ENCODE results near the gene PTH1R. TPM values are rescaled to one million over a fixed set of nuclear protein-coding genes. Genes with fewer than 3 reads are reported as not detected.

PTH1R gene
- total RNA-seq, 2 donors from 2014 or later: not detected

GRCh38 chr3:46856576-46857471 lies 20.7 kb upstream of the PTH1R start:
- no peaks in the 10 kb centered on the region for H3K9me3 Mint-ChIP-seq
- H3K36me3 Mint-ChIP-seq (ENCODE audit: low read depth): no peaks in the 10 kb centered on the region
- H3K4me3 Mint-ChIP-seq: no peak overlapping the region
- peaks cover 6% of the 10 kb centered on the region for H3K27me3 Mint-ChIP-seq
- no peak for ATAC-seq (replicated peaks)
- H3K27ac Mint-ChIP-seq: no peak overlapping the region
- H3K4me1 Mint-ChIP-seq: no peaks in the 10 kb centered on the region

- no peak overlapping the region for H3K27ac Mint-ChIP-seq
- H3K9me3 Mint-ChIP-seq: no peaks in the 10 kb centered on the region
- no peaks in the 10 kb centered on the region for H3K36me3 Mint-ChIP-seq (ENCODE audit: low read depth)
- no peak overlapping the region for H3K4me3 Mint-ChIP-seq
- no peaks in the 10 kb centered on the region for H3K4me1 Mint-ChIP-seq
- H3K27me3 Mint-ChIP-seq: peaks cover 6% of the 10 kb centered on the region
- ATAC-seq (replicated peaks): no peak
These were observed 19.8 kb upstream of the PTH1R start for GRCh38 chr3:46857485-46858341.

GRCh38 chr3:46858456-46858855 lies 19.1 kb upstream of the PTH1R start:
- H3K9me3 Mint-ChIP-seq: no peaks in the 10 kb centered on the region
- no peak overlapping the region for H3K27ac Mint-ChIP-seq
- no peaks in the 10 kb centered on the region for H3K4me1 Mint-ChIP-seq
- H3K4me3 Mint-ChIP-seq: no peak overlapping the region
- ATAC-seq (replicated peaks): no peak
- H3K36me3 Mint-ChIP-seq (ENCODE audit: low read depth): no peaks in the 10 kb centered on the region
- peaks cover 6% of the 10 kb centered on the region for H3K27me3 Mint-ChIP-seq

GRCh38 chr3:46859001-46859710 lies 18.4 kb upstream of the PTH1R start:
- Mint-ChIP-seq H3K4me3 (no peak overlapping the region), H3K27me3 (peaks cover 6% of the 10 kb centered on the region), H3K9me3 (no peaks in the 10 kb centered on the region), H3K4me1 (no peaks in the 10 kb centered on the region), H3K27ac (no peak overlapping the region), H3K36me3 (ENCODE audit: low read depth) (no peaks in the 10 kb centered on the region)
- no peak for ATAC-seq (replicated peaks)

- H3K4me1 Mint-ChIP-seq: no peaks in the 10 kb centered on the region
- no peak for ATAC-seq (replicated peaks)
- H3K36me3 Mint-ChIP-seq (ENCODE audit: low read depth): no peaks in the 10 kb centered on the region
These were observed 17.3 kb upstream of the PTH1R start for GRCh38 chr3:46860017-46860809.

GRCh38 chr3:46860810-46861604 lies 16.5 kb upstream of the PTH1R start:
- Mint-ChIP-seq H3K27ac (no peak overlapping the region), H3K9me3 (no peaks in the 10 kb centered on the region), H3K4me3 (no peak overlapping the region)

More at GRCh38 chr3:46860017-46860809, 17.3 kb upstream of the PTH1R start:
- Mint-ChIP-seq H3K9me3 (no peaks in the 10 kb centered on the region), H3K27ac (no peak overlapping the region), H3K27me3 (peaks cover 6% of the 10 kb centered on the region), H3K4me3 (no peak overlapping the region)

GRCh38 chr3:46861605-46862368 lies 15.7 kb upstream of the PTH1R start:
- peaks cover 7% of the 10 kb centered on the region for H3K27me3 Mint-ChIP-seq
- no peak for ATAC-seq (replicated peaks)
- H3K4me3 Mint-ChIP-seq: no peak overlapping the region
- H3K36me3 Mint-ChIP-seq (ENCODE audit: low read depth): no peaks in the 10 kb centered on the region
- H3K27ac Mint-ChIP-seq: no peak overlapping the region
- H3K4me1 Mint-ChIP-seq: peaks cover 2% of the 10 kb centered on the region
- H3K9me3 Mint-ChIP-seq: no peaks in the 10 kb centered on the region

More at GRCh38 chr3:46860810-46861604, 16.5 kb upstream of the PTH1R start:
- no peaks in the 10 kb centered on the region for H3K36me3 Mint-ChIP-seq (ENCODE audit: low read depth)
- peaks cover 6% of the 10 kb centered on the region for H3K27me3 Mint-ChIP-seq
- ATAC-seq (replicated peaks): no peak
- H3K4me1 Mint-ChIP-seq: no peaks in the 10 kb centered on the region

GRCh38 chr3:46862369-46863025 lies 15.0 kb upstream of the PTH1R start:
- no peak overlapping the region for H3K4me3 Mint-ChIP-seq
- H3K36me3 Mint-ChIP-seq (ENCODE audit: low read depth): no peaks in the 10 kb centered on the region
- no peaks in the 10 kb centered on the region for H3K9me3 Mint-ChIP-seq
- no peak overlapping the region for H3K27ac Mint-ChIP-seq
- peaks cover 4% of the 10 kb centered on the region for H3K4me1 Mint-ChIP-seq
- peaks cover 8% of the 10 kb centered on the region for H3K27me3 Mint-ChIP-seq
- ATAC-seq (replicated peaks): no peak

- H3K36me3 Mint-ChIP-seq (ENCODE audit: low read depth): no peaks in the 10 kb centered on the region
- peaks cover 3% of the 10 kb centered on the region for H3K27me3 Mint-ChIP-seq
- H3K9me3 Mint-ChIP-seq: no peaks in the 10 kb centered on the region
- H3K4me3 Mint-ChIP-seq: no peak within 1 kb of the TSS
- peaks cover 4% of the 10 kb centered on the region for H3K4me1 Mint-ChIP-seq
- no peak within 1 kb of the TSS for H3K27ac Mint-ChIP-seq
- ATAC-seq (replicated peaks): no peak
These were observed 14.2 kb upstream of the PTH1R start, which contains the start of gene MYL3 for GRCh38 chr3:46863261-46863782. Gene MYL3 (minus strand): TSS chr3:46863444. CDS start chr3:46863390, 54 bp downstream.

- Mint-ChIP-seq H3K4me1 (peaks cover 4% of the 10 kb centered on the region), H3K27me3 (peaks cover 4% of the 10 kb centered on the region), H3K36me3 (ENCODE audit: low read depth) (no peaks in the 10 kb centered on the region), H3K9me3 (no peaks in the 10 kb centered on the region), H3K4me3 (no peak overlapping the region), H3K27ac (no peak overlapping the region)
- ATAC-seq (replicated peaks): no peak
These were observed 13.2 kb upstream of the PTH1R start for GRCh38 chr3:46864061-46864881.

- Mint-ChIP-seq H3K27me3 (peaks cover 12% of the 10 kb centered on the region), H3K4me3 (no peak overlapping the region), H3K27ac (no peak overlapping the region), H3K4me1 (peaks cover 4% of the 10 kb centered on the region), H3K36me3 (ENCODE audit: low read depth) (no peaks in the 10 kb centered on the region), H3K9me3 (no peaks in the 10 kb centered on the region)
- no peak for ATAC-seq (replicated peaks)
These were observed 12.5 kb upstream of the PTH1R start for GRCh38 chr3:46865031-46865507.

All from activated T-helper 17 cell treated with anti-CD3 and anti-CD28 coated beads, Interleukin-2, amount 50 U/mL, for 72 hours (primary cell).